ENCODE results near the gene ANKRD10. TPM values are rescaled to one million over a fixed set of nuclear protein-coding genes. Genes with fewer than 3 reads are reported as not detected.

ANKRD10 gene
- total RNA-seq, 2 experiments from 2014 or later = 75.5 to 83.8 TPM

DNA sequence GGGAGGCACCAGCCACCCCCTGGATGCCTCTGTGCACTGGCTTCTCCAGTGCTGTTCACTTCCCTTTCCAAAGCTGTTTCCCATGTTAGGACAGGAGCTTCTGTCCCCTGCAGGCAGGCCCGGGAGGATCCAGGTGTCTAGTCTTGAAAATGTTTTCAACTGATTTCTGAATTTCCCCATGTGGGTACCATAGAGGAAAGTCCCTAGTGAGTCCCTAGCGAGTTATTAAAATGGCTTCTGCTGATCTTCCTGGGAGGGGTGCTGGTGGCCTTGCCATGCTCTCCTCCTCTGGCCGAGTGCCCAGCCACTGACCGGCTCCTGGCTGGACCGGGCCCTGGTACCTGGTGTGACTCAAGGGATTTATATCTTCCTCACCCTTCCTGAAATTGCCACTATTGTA lies 5.2 kb upstream of the ANKRD10 start:
- TF ChIP-seq, protein P1, sequence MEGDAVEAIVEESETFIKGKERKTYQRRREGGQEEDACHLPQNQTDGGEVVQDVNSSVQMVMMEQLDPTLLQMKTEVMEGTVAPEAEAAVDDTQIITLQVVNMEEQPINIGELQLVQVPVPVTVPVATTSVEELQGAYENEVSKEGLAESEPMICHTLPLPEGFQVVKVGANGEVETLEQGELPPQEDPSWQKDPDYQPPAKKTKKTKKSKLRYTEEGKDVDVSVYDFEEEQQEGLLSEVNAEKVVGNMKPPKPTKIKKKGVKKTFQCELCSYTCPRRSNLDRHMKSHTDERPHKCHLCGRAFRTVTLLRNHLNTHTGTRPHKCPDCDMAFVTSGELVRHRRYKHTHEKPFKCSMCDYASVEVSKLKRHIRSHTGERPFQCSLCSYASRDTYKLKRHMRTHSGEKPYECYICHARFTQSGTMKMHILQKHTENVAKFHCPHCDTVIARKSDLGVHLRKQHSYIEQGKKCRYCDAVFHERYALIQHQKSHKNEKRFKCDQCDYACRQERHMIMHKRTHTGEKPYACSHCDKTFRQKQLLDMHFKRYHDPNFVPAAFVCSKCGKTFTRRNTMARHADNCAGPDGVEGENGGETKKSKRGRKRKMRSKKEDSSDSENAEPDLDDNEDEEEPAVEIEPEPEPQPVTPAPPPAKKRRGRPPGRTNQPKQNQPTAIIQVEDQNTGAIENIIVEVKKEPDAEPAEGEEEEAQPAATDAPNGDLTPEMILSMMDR (IDR thresholded peaks at IDR 0.05) = no peak
- H3K9me3 ChIP-seq (ENCODE audit: control insufficient read depth in 1 of 2, insufficient read depth in 1 of 2, low read length in 2 of 2) = no peaks in the 10 kb centered on the region
- ATAC-seq (ENCODE audit: poor library complexity) (no peak), DNase-seq (no peak)
- H3K9me3 Mint-ChIP-seq = no peaks in the 10 kb centered on the region
- ChIA-PET CTCF (no interaction called here), POLR2A (no interaction called here)
- peaks cover 4 to 37% of the 10 kb centered on the region in 2 experiments for H3K27me3 ChIP-seq (ENCODE audit: control insufficient read depth in 1 of 2, insufficient read depth in 2 of 2, low read length in 2 of 2)
- no peak overlapping the region for H3K27ac Mint-ChIP-seq
- H3K27me3 Mint-ChIP-seq = peaks cover 30% of the 10 kb centered on the region
- H3K36me3 ChIP-seq (ENCODE audit: insufficient read depth, low read length) = no peaks in the 10 kb centered on the region
- intact Hi-C loops (cut with DNase I, micrococcal nuclease) = no loop called here
- H3K4me1 Mint-ChIP-seq (ENCODE audit: low read depth) = peaks cover 27% of the 10 kb centered on the region
- H3K36me3 Mint-ChIP-seq (ENCODE audit: low read depth) = no peaks in the 10 kb centered on the region
- H3K4me3 ChIP-seq (ENCODE audit: low read length) = no peak overlapping the region
- H3K4me1 ChIP-seq (ENCODE audit: insufficient read depth, low read length) = peaks cover 10% of the 10 kb centered on the region
- no peak overlapping the region for H3K27ac ChIP-seq (ENCODE audit: low read depth in 1 of 2, low read length in 2 of 2)
- peak overlapping the region; percentile 59 for H3K4me3 Mint-ChIP-seq

DNA sequence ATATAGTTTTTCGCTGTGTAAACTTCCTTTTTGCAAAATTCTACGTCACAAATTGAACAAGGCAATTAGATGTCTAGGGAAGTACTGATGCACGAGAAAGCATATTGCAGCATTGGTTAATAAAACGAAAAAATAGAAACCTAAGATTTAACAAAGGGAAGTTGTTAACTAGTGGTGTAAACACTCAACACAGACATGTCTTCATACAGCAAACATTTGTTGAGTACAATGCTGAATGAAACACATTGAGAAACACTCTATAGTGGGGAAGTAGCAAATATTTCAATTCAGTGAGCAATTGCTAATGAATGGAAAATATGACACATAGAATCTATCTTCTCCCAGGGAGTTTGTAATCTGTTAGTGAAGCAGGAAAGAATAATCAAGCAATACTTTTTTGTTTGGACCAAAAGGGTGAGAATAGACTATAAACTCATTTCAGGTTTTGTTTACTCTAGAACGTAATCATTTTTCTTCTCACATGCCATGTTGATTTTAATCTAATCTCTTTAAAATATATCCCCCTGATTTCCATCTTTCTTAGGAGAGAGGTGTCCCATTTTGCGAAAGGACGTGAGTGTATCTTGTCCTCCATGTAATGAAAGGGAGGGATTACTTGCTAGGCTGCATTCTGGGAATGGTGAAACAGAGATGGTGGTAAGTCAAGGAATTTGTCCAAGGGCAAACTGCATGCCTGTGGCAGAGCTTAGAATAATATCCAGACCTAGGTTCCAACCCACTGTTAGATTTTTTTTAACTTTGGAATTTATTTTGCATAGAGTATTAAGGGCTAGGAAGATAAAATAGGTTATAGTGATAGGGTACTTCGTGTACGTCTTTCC lies 1.7 kb upstream of the ANKRD10 start:
- H3K4me3 Mint-ChIP-seq = peak overlapping the region; percentile 95
- CTCF ChIA-PET = no interaction called here

DNA sequence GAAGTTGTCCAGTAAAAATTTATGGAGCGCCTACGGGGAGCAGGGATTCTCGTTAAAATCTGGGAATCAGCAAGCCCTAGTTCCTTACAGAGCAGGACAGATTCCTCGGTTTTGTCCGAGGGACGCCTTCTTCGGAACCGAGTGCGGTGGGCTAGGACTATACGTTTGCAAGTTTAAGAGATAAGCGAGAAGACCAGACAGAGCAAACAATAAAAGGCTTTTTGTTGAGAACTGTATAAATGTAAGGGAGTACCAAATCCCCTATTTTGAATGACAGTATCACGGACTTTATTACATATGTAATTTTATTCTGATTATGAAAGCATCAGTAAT lies 971 bp upstream of the ANKRD10 start:
- ATAC-seq (ENCODE audit: poor library complexity) = no peak
- peak overlapping the region; percentile 95 for H3K4me3 Mint-ChIP-seq
- Histone ChIP-seq H3K4me3 (ENCODE audit: low read length) (peak overlapping the region; percentile 81), H3K4me1 (ENCODE audit: insufficient read depth, low read length) (peaks cover 29% of the 10 kb centered on the region), H3K9me3 (ENCODE audit: control insufficient read depth in 1 of 2, insufficient read depth in 1 of 2, low read length in 2 of 2) (no peaks in the 10 kb centered on the region), H3K36me3 (ENCODE audit: insufficient read depth, low read length) (no peaks in the 10 kb centered on the region), H3K27me3 (ENCODE audit: control insufficient read depth in 1 of 2, insufficient read depth in 2 of 2, low read length in 2 of 2) (no peaks in the 10 kb centered on the region), H3K27ac (ENCODE audit: low read depth in 1 of 2, low read length in 2 of 2) (peak overlapping the region; percentile 86 to 89)
- intact Hi-C loops (cut with DNase I, micrococcal nuclease) = loop anchor here (2.0 to 10.0 kb wide), 8 partner anchors 203 to 1669 kb away; partner anchors contain the start of genes ING1 (in 1 of the 2), IRS2 (in 1 of the 2), RAB20 (in 1 of the 2) and TUBGCP3 (in 1 of the 2)
- peaks cover 50% of the 10 kb centered on the region for H3K4me1 Mint-ChIP-seq (ENCODE audit: low read depth)
- ChIA-PET CTCF (interaction anchor here (1.0 to 1.7 kb wide), 5 partner anchors 9 to 296 kb away, joined by 3 to 14 read pairs (median 5); no protein-coding TSS in a partner anchor), POLR2A (interaction anchor here (0.6 to 3.3 kb wide), 10 partner anchors 11 to 1129 kb away, joined by 3 to 28 read pairs (median 5); partner anchors contain the start of genes ING1, NAXD and RAB20)
- peak overlapping the region; percentile 89 for H3K27ac Mint-ChIP-seq
- no peaks in the 10 kb centered on the region for H3K27me3 Mint-ChIP-seq
- H3K9me3 Mint-ChIP-seq = no peaks in the 10 kb centered on the region
- TF ChIP-seq, protein P1 (IDR thresholded peaks at IDR 0.05) = no peak
- DNase-seq = no peak
- peaks cover 11% of the 10 kb centered on the region for H3K36me3 Mint-ChIP-seq (ENCODE audit: low read depth)

More for the DNA sequence above, 1.7 kb upstream of the ANKRD10 start:
- Mint-ChIP-seq H3K27me3 (peaks cover 3% of the 10 kb centered on the region), H3K9me3 (no peaks in the 10 kb centered on the region), H3K27ac (peak overlapping the region; percentile 89), H3K4me1 (ENCODE audit: low read depth) (peaks cover 49% of the 10 kb centered on the region), H3K36me3 (ENCODE audit: low read depth) (peaks cover 10% of the 10 kb centered on the region)
- H3K27ac ChIP-seq (ENCODE audit: low read depth in 1 of 2, low read length in 2 of 2) = peak overlapping the region in 1 of 2 donors; percentile 89
- H3K9me3 ChIP-seq (ENCODE audit: control insufficient read depth in 1 of 2, insufficient read depth in 1 of 2, low read length in 2 of 2) = no peaks in the 10 kb centered on the region
- peaks cover 29% of the 10 kb centered on the region for H3K4me1 ChIP-seq (ENCODE audit: insufficient read depth, low read length)
- intact Hi-C loops (cut with DNase I, micrococcal nuclease) = loop anchor here (10.0 kb wide), 6 partner anchors 268 to 1668 kb away; partner anchors contain the start of genes IRS2 (in 1 of the 2), RAB20 (in 1 of the 2) and TUBGCP3 (in 1 of the 2)
- H3K4me3 ChIP-seq (ENCODE audit: low read length) = peak overlapping the region; percentile 81
- TF ChIP-seq, protein P1 (IDR thresholded peaks at IDR 0.05) = no peak
- DNase-seq (peak in 3 of 14 experiments; percentile 19 to 35 (median 24)), ATAC-seq (ENCODE audit: poor library complexity) (no peak)
- peaks cover 0 to 3% of the 10 kb centered on the region in 2 experiments for H3K27me3 ChIP-seq (ENCODE audit: control insufficient read depth in 1 of 2, insufficient read depth in 2 of 2, low read length in 2 of 2)
- H3K36me3 ChIP-seq (ENCODE audit: insufficient read depth, low read length) = no peaks in the 10 kb centered on the region
- POLR2A ChIA-PET = no interaction called here

Measured in CD4-positive, alpha-beta T cell (primary cell).